B cell (primary cell): ENCODE results near the gene IFI35.

Experiments
- CTCF ChIP-seq: fragments of 200-600 bp; IDR thresholded peaks from one replicate; pipeline ENCODE4 v1.8.0; 2022; ENCODE audit warnings: antibody characterized with exemption, mild to moderate bottlenecking
- EZH2 ChIP-seq: IDR thresholded peaks from 2 replicates; pipeline ENCODE4 v1.6.1; 2012; ENCODE audit warnings: borderline replicate concordance, low read depth, mild to moderate bottlenecking, moderate library complexity, low read length; ENCODE audit not compliant: insufficient read depth, poor library complexity, severe bottlenecking

GRCh38 chr17:43042025-43042628 is 35.5 kb downstream of the IFI35 start:
- TF ChIP-seq CTCF (no peak), EZH2 (no peak)
